BLaER1 treated with 17β-estradiol and CSF1 and Interleukin-3, amounts not matched to agents 10 nM and 100 nM (cell line): ENCODE measurements around the gene KAZN.

Experiments used
- H3K27ac ChIP-seq, 11 experiments: shearing (Covaris generic); formaldehyde crosslinking; 2 replicates each; pipeline ENCODE4 v1.8.1; 2022
- H3K27me3 ChIP-seq, 11 experiments: shearing (Covaris generic); formaldehyde crosslinking; 2 replicates each; pipeline ENCODE4 v1.8.1; 2022
- H3K36me3 ChIP-seq, 11 experiments: shearing (Covaris generic); formaldehyde crosslinking; 2 replicates each; pipeline ENCODE4 v1.8.1; 2022
- H3K4me1 ChIP-seq, 10 experiments: shearing (Covaris generic); formaldehyde crosslinking; 2 replicates each; pipeline ENCODE4 v1.8.1; 2022
- H3K4me2 ChIP-seq, 11 experiments: shearing (Covaris generic); formaldehyde crosslinking; 2 replicates each; pipeline ENCODE4 v1.8.1; 2022
- H3K4me3 ChIP-seq, 10 experiments: shearing (Covaris generic); formaldehyde crosslinking; 2 replicates each; pipeline ENCODE4 v1.8.1; 2022
- H3K9ac ChIP-seq, 11 experiments: shearing (Covaris generic); formaldehyde crosslinking; 2 replicates each; pipeline ENCODE4 v1.8.1; 2022
- H3K9me3 ChIP-seq, 11 experiments: shearing (Covaris generic); formaldehyde crosslinking; replicated peaks in 1 of 11; 2 replicates each; pipeline ENCODE4 v1.8.1; 2022
- H4K20me1 ChIP-seq, 11 experiments: shearing (Covaris generic); formaldehyde crosslinking; 2 replicates each; pipeline ENCODE4 v1.8.1; 2022
- Cebpa-rat ChIP-seq, 11 experiments: shearing (Covaris generic); IDR thresholded peaks; 2 replicates each; pipeline ENCODE4 v1.8.1; 2022

KAZN gene

GRCh38 chr1:15115542-15116330 is 517.3 kb downstream of the KAZN start:
- Histone ChIP-seq H3K4me1 (no peaks in the 10 kb centered on the region), H3K27me3 (no peaks in the 10 kb centered on the region), H3K4me2 (no peak overlapping the region), H3K36me3 (no peaks in the 10 kb centered on the region), H3K9me3 (no peaks in the 10 kb centered on the region), H3K27ac (no peak overlapping the region), H4K20me1 (no peaks in the 10 kb centered on the region), H3K9ac (no peak overlapping the region), H3K4me3 (no peak overlapping the region)
- TF ChIP-seq Cebpa-rat (IDR thresholded peaks at IDR 0.05): no peak

GRCh38 chr1:15116966-15117365 is 518.5 kb downstream of the KAZN start:
- Histone ChIP-seq H3K27me3 (no peaks in the 10 kb centered on the region), H3K4me3 (no peak overlapping the region), H3K9ac (no peak overlapping the region), H3K27ac (no peak overlapping the region), H3K4me2 (no peak overlapping the region), H3K9me3 (no peaks in the 10 kb centered on the region), H3K36me3 (no peaks in the 10 kb centered on the region), H4K20me1 (no peaks in the 10 kb centered on the region), H3K4me1 (no peaks in the 10 kb centered on the region)
- no peak for TF ChIP-seq Cebpa-rat (IDR thresholded peaks at IDR 0.05)

GRCh38 chr1:15117671-15118325 is 519.3 kb downstream of the KAZN start:
- Histone ChIP-seq H3K9me3 (no peaks in the 10 kb centered on the region), H3K27me3 (no peaks in the 10 kb centered on the region), H3K4me2 (no peak overlapping the region), H3K27ac (no peak overlapping the region), H4K20me1 (no peaks in the 10 kb centered on the region), H3K36me3 (no peaks in the 10 kb centered on the region), H3K9ac (no peak overlapping the region), H3K4me1 (no peaks in the 10 kb centered on the region), H3K4me3 (no peak overlapping the region)
- TF ChIP-seq Cebpa-rat (IDR thresholded peaks at IDR 0.05): no peak

- Histone ChIP-seq H3K4me2 (no peak overlapping the region), H3K36me3 (no peaks in the 10 kb centered on the region), H3K27me3 (no peaks in the 10 kb centered on the region), H3K9ac (no peak overlapping the region), H3K4me3 (no peak overlapping the region), H3K9me3 (no peaks in the 10 kb centered on the region), H4K20me1 (no peaks in the 10 kb centered on the region), H3K4me1 (no peaks in the 10 kb centered on the region), H3K27ac (no peak overlapping the region)
- TF ChIP-seq Cebpa-rat (IDR thresholded peaks at IDR 0.05): no peak
Observed at GRCh38 chr1:15118579-15118978, 520.1 kb downstream of the KAZN start.

- no peaks in the 10 kb centered on the region for H3K4me1 ChIP-seq
- no peak overlapping the region for H3K4me2 ChIP-seq
- H3K27me3 ChIP-seq: no peaks in the 10 kb centered on the region
- H3K4me3 ChIP-seq: no peak overlapping the region
- H3K36me3 ChIP-seq: no peaks in the 10 kb centered on the region
- no peak for TF ChIP-seq Cebpa-rat (IDR thresholded peaks at IDR 0.05)
- H3K27ac ChIP-seq: no peak overlapping the region
- H3K9ac ChIP-seq: no peak overlapping the region
- no peaks in the 10 kb centered on the region for H4K20me1 ChIP-seq
- H3K9me3 ChIP-seq: no peaks in the 10 kb centered on the region
Observed at GRCh38 chr1:15120251-15120945, 521.9 kb downstream of the KAZN start.

GRCh38 chr1:15122331-15122730 is 523.8 kb downstream of the KAZN start:
- no peaks in the 10 kb centered on the region for H4K20me1 ChIP-seq
- H3K9me3 ChIP-seq: no peaks in the 10 kb centered on the region
- no peak for TF ChIP-seq Cebpa-rat (IDR thresholded peaks at IDR 0.05)
- no peak overlapping the region for H3K4me2 ChIP-seq
- H3K4me3 ChIP-seq: no peak overlapping the region
- H3K4me1 ChIP-seq: no peaks in the 10 kb centered on the region
- H3K27ac ChIP-seq: no peak overlapping the region
- no peaks in the 10 kb centered on the region for H3K36me3 ChIP-seq
- no peak overlapping the region for H3K9ac ChIP-seq
- H3K27me3 ChIP-seq: no peaks in the 10 kb centered on the region

- H3K36me3 ChIP-seq: no peaks in the 10 kb centered on the region
- H3K27me3 ChIP-seq: no peaks in the 10 kb centered on the region
- no peaks in the 10 kb centered on the region for H3K9me3 ChIP-seq
- no peak overlapping the region for H3K4me2 ChIP-seq
- H3K9ac ChIP-seq: no peak overlapping the region
- no peak overlapping the region for H3K27ac ChIP-seq
- no peaks in the 10 kb centered on the region for H4K20me1 ChIP-seq
- no peak overlapping the region for H3K4me3 ChIP-seq
- no peaks in the 10 kb centered on the region for H3K4me1 ChIP-seq
- TF ChIP-seq Cebpa-rat (IDR thresholded peaks at IDR 0.05): no peak
Observed at GRCh38 chr1:15123270-15123669, 524.8 kb downstream of the KAZN start.

- no peaks in the 10 kb centered on the region for H3K27me3 ChIP-seq
- no peak for TF ChIP-seq Cebpa-rat (IDR thresholded peaks at IDR 0.05)
- no peaks in the 10 kb centered on the region for H4K20me1 ChIP-seq
- no peak overlapping the region for H3K9ac ChIP-seq
- H3K27ac ChIP-seq: no peak overlapping the region
- no peaks in the 10 kb centered on the region for H3K36me3 ChIP-seq
- no peaks in the 10 kb centered on the region for H3K9me3 ChIP-seq
- peaks cover 0 to 4% (median 3%) of the 10 kb centered on the region in 10 experiments; a peak in 13 of 20 replicates for H3K4me1 ChIP-seq
- no peak overlapping the region for H3K4me3 ChIP-seq
- H3K4me2 ChIP-seq: no peak overlapping the region
Observed at GRCh38 chr1:15123925-15124324, 525.4 kb downstream of the KAZN start.

GRCh38 chr1:15124362-15125100 is 526.0 kb downstream of the KAZN start:
- Histone ChIP-seq H4K20me1 (no peaks in the 10 kb centered on the region), H3K4me2 (no peak overlapping the region), H3K9ac (no peak overlapping the region), H3K4me3 (no peak overlapping the region), H3K9me3 (peaks cover 0 to 1% (median 0%) of the 10 kb centered on the region in 11 experiments; a peak in 2 of 22 replicates), H3K4me1 (peaks cover 0 to 10% (median 7%) of the 10 kb centered on the region in 10 experiments; a peak in 13 of 20 replicates), H3K27ac (no peak overlapping the region), H3K36me3 (no peaks in the 10 kb centered on the region), H3K27me3 (no peaks in the 10 kb centered on the region)
- no peak for TF ChIP-seq Cebpa-rat (IDR thresholded peaks at IDR 0.05)
